Prostate gland (tissue), 2 donors: ENCODE data around the gene TNRC6B. TPM values are rescaled to one million over a fixed set of nuclear protein-coding genes. Genes with fewer than 3 reads are reported as not detected.

Experiments
- DNase-seq: peaks from one replicate; pipeline ENCODE4 v3.0.0-alpha.2; 2019; ENCODE audit warnings: low spot score
- H3K27ac ChIP-seq, 2 donors: fragments of 200-600 bp; sonication (generic); 2 replicates each; pipeline ENCODE4 v1.5.1; 2017 to 2019
- H3K27me3 ChIP-seq: fragments of 200-600 bp; sonication (generic); replicated peaks from 2 replicates; pipeline ENCODE4 v1.5.1; 2019; ENCODE audit not compliant: insufficient read depth
- H3K36me3 ChIP-seq, 2 donors: fragments of 200-600 bp; sonication (generic); 1 replicate in 1 of 2; 2 replicates in 1 of 2; pipeline versions ENCODE4 v1.5.1 to v1.8.1; 2017 to 2019
- H3K4me1 ChIP-seq: fragments of 200-600 bp; sonication (generic); replicated peaks from 2 replicates; pipeline ENCODE4 v1.5.1; 2019
- H3K4me3 ChIP-seq, 2 donors: fragments of 200-600 bp; sonication (generic); 2 replicates each; pipeline ENCODE4 v1.5.1; 2017 to 2019
- H3K9me3 ChIP-seq: fragments of 200-600 bp; sonication (generic); 2 replicates; pipeline ENCODE4 v1.5.1; 2017
- POLR2A ChIP-seq: fragments of 450-650 bp; IDR thresholded peaks from one replicate; pipeline ENCODE4 v1.6.1; 2016; ENCODE audit warnings: antibody characterized with exemption, mild to moderate bottlenecking
- POLR2AphosphoS5 ChIP-seq: sonication (generic); formaldehyde crosslinking; IDR thresholded peaks from one replicate; pipeline ENCODE4 v1.6.1; 2017; ENCODE audit warnings: antibody characterized with exemption
- WGBS: methylation state at CpG from one replicate; pipeline ENCODE4 v1.1.5; 2018; 5-methylcytosine and 5-hydroxymethylcytosine counted together
- intact Hi-C: fragments of 100-400 bp; cut with DNase I; formaldehyde crosslinking; loops from one replicate; pipeline ENCODE4 v1.14.2; 2022
- total RNA-seq, 2 donors: library from RNA; depleted of rRNA; stranded (reverse); fragments of >200 nt; gene quantifications; one replicate each; pipeline ENCODE4 v1.1.0, GENCODE V29; 2016
- TF ChIP-seq, protein P1 (sequence below), 4 experiments: fragments of 200-600 bp in 2 of 4; fragments of 450-650 bp in 2 of 4; sonication (generic) in 2 of 4; IDR thresholded peaks; 1 replicate in 3 of 4; 2 replicates in 1 of 4; pipeline ENCODE4 v1.5.1; 2016 to 2019; ENCODE audit warnings: antibody characterized with exemption in 4 of 4, mild to moderate bottlenecking in 2 of 4, moderate library complexity in 2 of 4

The TNRC6B gene
- total RNA-seq, 2 donors from 2014 or later, result 43.8 to 118 TPM

DNA sequence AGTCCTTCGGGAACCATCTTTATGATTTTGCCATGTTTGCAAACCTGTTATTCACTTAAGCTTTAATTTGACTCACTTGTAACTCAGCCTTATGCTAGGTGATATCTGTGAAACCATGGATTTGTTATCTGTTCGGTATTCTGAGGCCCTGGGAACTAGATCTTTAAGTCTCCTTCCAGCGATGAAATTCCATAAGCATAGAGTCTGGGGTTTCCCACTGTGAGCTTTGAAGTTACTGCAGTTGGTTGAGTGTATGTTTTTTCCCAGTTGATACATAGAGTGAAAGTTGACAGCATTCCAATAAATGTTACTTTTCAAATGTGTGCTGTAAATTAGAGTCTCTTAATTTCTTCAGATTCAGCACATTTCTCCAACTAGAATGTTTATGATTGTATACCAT lies 66.9 kb downstream of the TNRC6B start:
- intact Hi-C loops, result no loop called here
- DNase-seq, result no peak
- TF ChIP-seq POLR2AphosphoS5 (no peak), POLR2A (no peak)
- TF ChIP-seq, protein P1, sequence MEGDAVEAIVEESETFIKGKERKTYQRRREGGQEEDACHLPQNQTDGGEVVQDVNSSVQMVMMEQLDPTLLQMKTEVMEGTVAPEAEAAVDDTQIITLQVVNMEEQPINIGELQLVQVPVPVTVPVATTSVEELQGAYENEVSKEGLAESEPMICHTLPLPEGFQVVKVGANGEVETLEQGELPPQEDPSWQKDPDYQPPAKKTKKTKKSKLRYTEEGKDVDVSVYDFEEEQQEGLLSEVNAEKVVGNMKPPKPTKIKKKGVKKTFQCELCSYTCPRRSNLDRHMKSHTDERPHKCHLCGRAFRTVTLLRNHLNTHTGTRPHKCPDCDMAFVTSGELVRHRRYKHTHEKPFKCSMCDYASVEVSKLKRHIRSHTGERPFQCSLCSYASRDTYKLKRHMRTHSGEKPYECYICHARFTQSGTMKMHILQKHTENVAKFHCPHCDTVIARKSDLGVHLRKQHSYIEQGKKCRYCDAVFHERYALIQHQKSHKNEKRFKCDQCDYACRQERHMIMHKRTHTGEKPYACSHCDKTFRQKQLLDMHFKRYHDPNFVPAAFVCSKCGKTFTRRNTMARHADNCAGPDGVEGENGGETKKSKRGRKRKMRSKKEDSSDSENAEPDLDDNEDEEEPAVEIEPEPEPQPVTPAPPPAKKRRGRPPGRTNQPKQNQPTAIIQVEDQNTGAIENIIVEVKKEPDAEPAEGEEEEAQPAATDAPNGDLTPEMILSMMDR (IDR thresholded peaks at IDR 0.05), result no peak
- Histone ChIP-seq H3K4me1 (no peaks in the 10 kb centered on the region), H3K4me3 (no peak overlapping the region), H3K9me3 (no peaks in the 10 kb centered on the region), H3K36me3 (no peaks in the 10 kb centered on the region), H3K27me3 (no peaks in the 10 kb centered on the region), H3K27ac (no peak overlapping the region)
- 92% methylated on average over 3 of the region's 3 CpGs for WGBS

DNA sequence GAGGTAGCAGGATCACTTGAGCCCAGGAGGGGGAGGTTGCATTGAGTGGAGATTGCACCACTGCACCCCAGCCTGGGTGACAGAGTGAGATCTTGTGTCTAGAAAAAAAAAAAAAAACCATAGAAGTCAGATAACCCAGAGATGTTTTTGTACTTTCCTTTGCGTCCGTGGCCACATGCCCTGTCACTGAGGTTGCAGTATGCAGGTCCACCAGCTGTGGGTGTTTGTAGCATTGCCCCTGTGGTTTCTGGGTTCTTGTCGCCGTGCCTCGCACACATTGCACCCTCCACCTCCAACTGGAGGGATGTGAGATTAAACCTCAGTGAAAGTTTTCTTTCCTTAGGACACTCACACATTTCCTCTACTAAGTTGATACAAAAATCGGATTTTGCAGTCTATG lies 70.3 kb downstream of the TNRC6B start:
- H3K4me1 ChIP-seq, result no peaks in the 10 kb centered on the region
- DNase-seq, result no peak
- intact Hi-C loops, result no loop called here
- no peak overlapping the region for H3K27ac ChIP-seq
- TF ChIP-seq POLR2A, result no peak
- TF ChIP-seq POLR2AphosphoS5, result no peak
- TF ChIP-seq, protein P1 (IDR thresholded peaks at IDR 0.05), result no peak
- no peaks in the 10 kb centered on the region for H3K36me3 ChIP-seq
- no peaks in the 10 kb centered on the region for H3K27me3 ChIP-seq
- H3K9me3 ChIP-seq, result no peaks in the 10 kb centered on the region
- H3K4me3 ChIP-seq, result no peak overlapping the region
- 86% methylated on average over 6 of the region's 6 CpGs for WGBS

DNA sequence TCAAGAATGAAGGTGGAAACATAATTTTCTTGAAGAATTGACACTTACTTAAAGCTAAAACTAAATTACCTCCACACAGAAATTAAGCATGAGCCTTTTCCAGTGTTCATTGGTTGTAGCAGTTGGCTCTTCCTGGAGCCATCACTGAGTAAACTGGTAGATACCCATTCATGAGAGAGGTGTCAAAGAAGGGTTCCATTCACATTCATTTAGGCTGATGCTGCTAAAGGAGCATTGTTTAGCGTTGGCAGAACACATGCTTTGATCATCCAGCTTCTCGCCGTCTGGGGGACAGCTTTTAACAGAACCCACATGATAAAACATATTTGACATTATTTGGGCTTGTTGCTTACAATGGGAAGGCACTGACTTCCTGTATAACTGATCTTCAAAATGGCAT lies 71.6 kb downstream of the TNRC6B start:
- TF ChIP-seq POLR2AphosphoS5, result no peak
- TF ChIP-seq, protein P1 (IDR thresholded peaks at IDR 0.05), result no peak
- no peak for TF ChIP-seq POLR2A
- 70% methylated on average over 3 of the region's 3 CpGs for WGBS
- Histone ChIP-seq H3K4me3 (no peak overlapping the region), H3K27me3 (no peaks in the 10 kb centered on the region), H3K9me3 (no peaks in the 10 kb centered on the region), H3K27ac (no peak overlapping the region), H3K36me3 (no peaks in the 10 kb centered on the region), H3K4me1 (no peaks in the 10 kb centered on the region)
- DNase-seq, result no peak
- intact Hi-C loops, result no loop called here

DNA sequence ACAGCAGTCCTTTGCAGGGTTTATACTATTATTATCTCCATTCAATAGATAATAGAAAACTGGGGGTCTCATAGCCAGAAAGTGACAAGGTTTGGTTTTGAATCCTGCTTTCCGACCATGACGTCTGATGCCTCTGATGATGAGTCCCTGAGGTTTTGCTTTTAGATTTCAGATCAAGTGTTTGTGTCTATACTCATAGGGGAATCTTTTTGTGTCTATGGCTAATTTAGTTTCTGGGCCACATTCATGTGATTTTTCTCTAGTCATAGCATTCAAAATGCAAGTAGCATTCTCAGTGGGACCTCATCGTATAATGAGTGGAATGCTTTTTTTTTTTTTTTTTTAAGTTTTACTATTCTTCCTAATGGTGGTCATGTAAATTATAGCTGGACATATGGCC lies 72.9 kb downstream of the TNRC6B start:
- WGBS, result 92% methylated on average over 3 of the region's 3 CpGs
- Histone ChIP-seq H3K36me3 (no peaks in the 10 kb centered on the region), H3K27me3 (no peaks in the 10 kb centered on the region), H3K4me1 (no peaks in the 10 kb centered on the region), H3K4me3 (no peak overlapping the region), H3K27ac (no peak overlapping the region), H3K9me3 (no peaks in the 10 kb centered on the region)
- intact Hi-C loops, result no loop called here
- no peak for DNase-seq
- no peak for TF ChIP-seq POLR2AphosphoS5
- no peak for TF ChIP-seq POLR2A
- TF ChIP-seq, protein P1 (IDR thresholded peaks at IDR 0.05), result no peak

DNA sequence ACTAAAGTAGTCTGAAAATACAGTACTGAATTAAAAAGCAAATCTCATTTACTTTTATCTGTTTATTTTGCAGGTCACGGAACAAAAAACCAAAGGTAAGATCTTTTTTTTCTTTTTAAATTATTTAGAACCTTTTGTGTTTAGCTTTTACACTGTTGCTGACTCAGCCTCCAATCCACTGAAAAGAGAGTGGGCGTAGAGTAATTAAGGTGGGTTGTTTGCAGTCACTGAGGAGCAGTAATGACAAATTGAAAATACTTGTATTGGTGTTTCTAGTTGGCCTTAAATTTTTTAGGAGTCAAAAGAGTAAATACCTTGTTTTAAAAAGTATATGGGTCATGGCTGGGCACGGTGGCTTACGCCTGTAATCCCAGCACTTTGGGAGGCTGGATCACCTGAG lies 73.4 kb downstream of the TNRC6B start:
- intact Hi-C loops, result no loop called here
- Histone ChIP-seq H3K4me3 (no peak overlapping the region), H3K27ac (no peak overlapping the region), H3K4me1 (no peaks in the 10 kb centered on the region), H3K36me3 (no peaks in the 10 kb centered on the region), H3K27me3 (no peaks in the 10 kb centered on the region), H3K9me3 (no peaks in the 10 kb centered on the region)
- WGBS, result 89% methylated on average over 4 of the region's 4 CpGs
- TF ChIP-seq POLR2AphosphoS5 (no peak), POLR2A (no peak)
- TF ChIP-seq, protein P1 (IDR thresholded peaks at IDR 0.05), result no peak
- no peak for DNase-seq
